Measurements from ENCODE around the gene KDM2B. TPM values are rescaled to one million over a fixed set of nuclear protein-coding genes. Genes with fewer than 3 reads are reported as not detected.

Gene KDM2B
- total and polyA plus RNA-seq, 2 experiments from 2014 or later = 30.8 to 82.1 TPM

DNA sequence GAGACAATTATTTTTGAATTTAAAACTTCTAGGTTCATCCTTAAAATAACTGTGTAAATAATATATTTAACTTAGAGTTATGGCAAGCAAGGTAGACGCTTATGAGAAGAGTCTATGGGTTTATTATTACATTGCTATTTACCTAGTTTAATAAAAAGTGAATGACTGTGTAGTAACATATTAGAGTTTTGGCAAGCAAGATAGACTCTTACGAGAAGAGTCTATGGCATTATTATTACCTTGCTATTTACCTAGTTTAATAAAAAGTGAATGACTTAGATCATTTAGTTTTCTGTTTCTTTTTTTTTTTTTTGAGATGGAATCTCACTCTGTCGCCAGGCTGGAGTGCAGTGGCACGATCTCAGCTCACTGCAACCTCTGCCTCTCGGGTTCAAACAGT, 177.1 kb downstream of the KDM2B start:
- Histone ChIP-seq H3K27me3 (no peaks in the 10 kb centered on the region), H3K4me1 (ENCODE audit: low read depth) (peaks cover 11% of the 10 kb centered on the region), H3K36me3 (no peaks in the 10 kb centered on the region), H3K9me3 (ENCODE audit: low read depth) (no peaks in the 10 kb centered on the region), H3K27ac (no peak overlapping the region), H3K4me3 (no peak overlapping the region)
- no peak for DNase-seq (ENCODE audit: low read depth in 1 of 2, low spot score in 1 of 2)
- no peak for TF ChIP-seq CTCF (IDR thresholded peaks at IDR 0.05; ENCODE audit: low read depth, low read length)

GRCh38 chr12:121400332-121401139, 180.3 kb downstream of the KDM2B start:
- no peaks in the 10 kb centered on the region for H3K36me3 ChIP-seq
- H3K27ac ChIP-seq = peak overlapping the region; percentile 89
- no peaks in the 10 kb centered on the region for H3K27me3 ChIP-seq
- no peak for TF ChIP-seq CTCF (IDR thresholded peaks at IDR 0.05; ENCODE audit: low read depth, low read length)
- H3K4me1 ChIP-seq (ENCODE audit: low read depth) = peaks cover 13% of the 10 kb centered on the region
- no peaks in the 10 kb centered on the region for H3K9me3 ChIP-seq (ENCODE audit: low read depth)
- peak; percentile 35 to 60 for DNase-seq (ENCODE audit: low read depth in 1 of 2, low spot score in 1 of 2)
- peak overlapping the region; percentile 90 for H3K4me3 ChIP-seq

GRCh38 chr12:121399391-121400331, 181.2 kb downstream of the KDM2B start, which contains the start of gene RNF34:
Gene RNF34 (plus strand): TSS chr12:121400118. CDS start chr12:121400213, 95 bp downstream.
- Histone ChIP-seq H3K36me3 (no peaks in the 10 kb centered on the region), H3K4me3 (peak within 1 kb of the TSS; percentile 90), H3K27ac (peak within 1 kb of the TSS; percentile 89), H3K9me3 (ENCODE audit: low read depth) (no peaks in the 10 kb centered on the region), H3K27me3 (no peaks in the 10 kb centered on the region), H3K4me1 (ENCODE audit: low read depth) (peaks cover 13% of the 10 kb centered on the region)
- TF ChIP-seq CTCF (IDR thresholded peaks at IDR 0.05; ENCODE audit: low read depth, low read length) = no peak
- DNase-seq (ENCODE audit: low read depth in 1 of 2, low spot score in 1 of 2) = peak; percentile 99 to 100

- no peaks in the 10 kb centered on the region for H3K36me3 ChIP-seq
- no peak for DNase-seq (ENCODE audit: low read depth in 1 of 2, low spot score in 1 of 2)
- H3K4me3 ChIP-seq = no peak overlapping the region
- no peak for TF ChIP-seq CTCF (IDR thresholded peaks at IDR 0.05; ENCODE audit: low read depth, low read length)
- H3K27me3 ChIP-seq = no peaks in the 10 kb centered on the region
- H3K4me1 ChIP-seq (ENCODE audit: low read depth) = peaks cover 13% of the 10 kb centered on the region
- H3K27ac ChIP-seq = no peak overlapping the region
- H3K9me3 ChIP-seq (ENCODE audit: low read depth) = no peaks in the 10 kb centered on the region
Observed at GRCh38 chr12:121398355-121398754, 182.5 kb downstream of the KDM2B start.

DNA sequence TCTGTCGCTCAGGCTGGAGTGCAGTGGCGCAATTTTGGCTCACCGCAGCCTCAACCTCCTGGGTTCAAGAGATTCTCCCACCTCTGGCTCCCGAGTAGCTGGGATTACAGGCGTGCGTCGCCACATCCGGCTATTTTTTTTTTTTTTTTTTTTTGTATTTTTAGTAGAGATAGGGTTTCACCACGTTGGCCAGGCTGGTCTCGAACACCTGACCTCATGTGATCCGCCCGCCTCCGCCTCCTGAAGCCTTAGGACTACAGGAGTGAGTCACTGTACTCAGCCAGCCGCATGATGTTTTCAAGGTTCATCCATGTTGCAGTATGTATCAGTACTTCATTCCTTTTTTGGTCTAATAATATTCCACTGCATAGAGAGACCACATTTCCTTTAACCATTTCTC, 183.3 kb downstream of the KDM2B start:
- no peak for DNase-seq (ENCODE audit: low read depth in 1 of 2, low spot score in 1 of 2)
- no peak for TF ChIP-seq CTCF (IDR thresholded peaks at IDR 0.05; ENCODE audit: low read depth, low read length)
- Histone ChIP-seq H3K27me3 (no peaks in the 10 kb centered on the region), H3K36me3 (no peaks in the 10 kb centered on the region), H3K9me3 (ENCODE audit: low read depth) (no peaks in the 10 kb centered on the region), H3K4me3 (no peak overlapping the region), H3K4me1 (ENCODE audit: low read depth) (peaks cover 13% of the 10 kb centered on the region), H3K27ac (no peak overlapping the region)

All from cardiac muscle cell (in vitro differentiated cells and primary cell).